HFFc6 (cell line): Measurements from ENCODE around the gene EPHA2. TPM values are rescaled to one million over a fixed set of nuclear protein-coding genes. Genes with fewer than 3 reads are reported as not detected.

Experiments used
- DNase-seq: peaks from one replicate; pipeline ENCODE4 v3.0.0-alpha.2; 2018
- H3K27ac Mint-ChIP-seq: 2 replicates; pipeline ENCODE4 v1.8.0; 2020; ENCODE audit warnings: mild to moderate bottlenecking, mixed read lengths
- H3K27me3 Mint-ChIP-seq: 2 replicates; pipeline ENCODE4 v1.8.0; 2021; ENCODE audit warnings: mild to moderate bottlenecking, moderate library complexity, mixed read lengths; ENCODE audit not compliant: insufficient read depth
- H3K36me3 Mint-ChIP-seq: 2 replicates; pipeline ENCODE4 v1.8.0; 2021; ENCODE audit warnings: low read depth, mixed read lengths
- H3K4me1 Mint-ChIP-seq: 2 replicates; pipeline ENCODE4 v1.8.0; 2020; ENCODE audit warnings: low read depth, mixed read lengths
- H3K4me3 Mint-ChIP-seq: 2 replicates; pipeline ENCODE4 v1.8.0; 2020; ENCODE audit warnings: mild to moderate bottlenecking, moderate library complexity, mixed read lengths
- H3K9me3 Mint-ChIP-seq: 2 replicates; pipeline ENCODE4 v1.8.0; 2020; ENCODE audit warnings: mild to moderate bottlenecking, mixed read lengths
- total RNA-seq, 6 experiments: library from RNA; stranded (reverse); fragmentation: NEBNext Ultra II Directional; extraction: Animal tissue kit (Norgen Biotek cat#: 25700); gene quantifications; 2 replicates in 1 of 6; 3 replicates in 5 of 6; pipeline ENCODE4 v1.2.3, GENCODE V29; 2021
- TF ChIP-seq, protein P1 (sequence below): fragments of 200-600 bp; sonication (generic); IDR thresholded peaks from 2 replicates; pipeline ENCODE4 v1.5.0; 2021; ENCODE audit warnings: antibody characterized with exemption, mild to moderate bottlenecking

The EPHA2 gene
- total RNA-seq, 6 experiments from 2014 or later = 77.3 to 106 (median 81.2) TPM

DNA sequence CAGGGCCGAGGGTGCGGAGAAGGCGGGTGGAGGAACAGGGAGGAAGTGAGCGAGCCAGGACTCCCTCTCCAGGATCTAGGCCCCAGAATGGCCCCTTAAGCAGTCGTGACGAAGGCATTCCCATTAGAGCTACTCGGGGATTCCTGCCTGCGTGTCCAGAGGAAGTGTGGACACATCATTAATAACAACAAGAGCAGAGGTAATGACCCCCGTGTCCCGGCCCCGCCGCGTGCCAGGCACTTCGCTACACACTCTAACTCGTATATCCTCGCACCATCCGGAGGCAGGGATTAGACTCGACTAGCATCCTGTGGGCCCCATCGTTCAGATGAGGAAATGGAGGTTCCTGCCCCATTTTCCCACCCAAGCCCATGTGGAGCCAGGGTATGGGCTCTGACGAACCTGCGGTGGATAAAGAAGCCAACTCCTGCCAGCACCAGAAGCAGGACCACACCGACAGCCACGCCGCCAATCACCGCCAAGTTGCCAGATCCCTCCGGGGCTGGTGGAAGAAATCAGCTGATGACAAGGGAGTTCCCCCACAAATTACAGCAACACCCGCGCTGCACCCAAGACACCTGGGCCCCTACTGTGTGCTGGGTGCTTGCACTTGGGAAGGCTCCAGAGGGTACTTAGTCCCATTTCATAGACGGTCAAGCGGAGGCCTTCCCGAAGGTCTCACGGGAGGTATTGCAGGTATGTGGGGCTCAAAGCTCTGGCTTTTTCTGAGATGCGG lies 21.6 kb downstream of the EPHA2 start:
- TF ChIP-seq, protein P1, sequence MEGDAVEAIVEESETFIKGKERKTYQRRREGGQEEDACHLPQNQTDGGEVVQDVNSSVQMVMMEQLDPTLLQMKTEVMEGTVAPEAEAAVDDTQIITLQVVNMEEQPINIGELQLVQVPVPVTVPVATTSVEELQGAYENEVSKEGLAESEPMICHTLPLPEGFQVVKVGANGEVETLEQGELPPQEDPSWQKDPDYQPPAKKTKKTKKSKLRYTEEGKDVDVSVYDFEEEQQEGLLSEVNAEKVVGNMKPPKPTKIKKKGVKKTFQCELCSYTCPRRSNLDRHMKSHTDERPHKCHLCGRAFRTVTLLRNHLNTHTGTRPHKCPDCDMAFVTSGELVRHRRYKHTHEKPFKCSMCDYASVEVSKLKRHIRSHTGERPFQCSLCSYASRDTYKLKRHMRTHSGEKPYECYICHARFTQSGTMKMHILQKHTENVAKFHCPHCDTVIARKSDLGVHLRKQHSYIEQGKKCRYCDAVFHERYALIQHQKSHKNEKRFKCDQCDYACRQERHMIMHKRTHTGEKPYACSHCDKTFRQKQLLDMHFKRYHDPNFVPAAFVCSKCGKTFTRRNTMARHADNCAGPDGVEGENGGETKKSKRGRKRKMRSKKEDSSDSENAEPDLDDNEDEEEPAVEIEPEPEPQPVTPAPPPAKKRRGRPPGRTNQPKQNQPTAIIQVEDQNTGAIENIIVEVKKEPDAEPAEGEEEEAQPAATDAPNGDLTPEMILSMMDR = no peak
- Mint-ChIP-seq H3K4me3 (no peak overlapping the region), H3K4me1 (peaks cover 11% of the 10 kb centered on the region), H3K9me3 (no peaks in the 10 kb centered on the region), H3K27ac (peak overlapping the region; percentile 42; the same call in 1 of the 2 replicates), H3K27me3 (peaks cover 6% of the 10 kb centered on the region), H3K36me3 (peaks cover 28% of the 10 kb centered on the region)
- DNase-seq = no peak

DNA sequence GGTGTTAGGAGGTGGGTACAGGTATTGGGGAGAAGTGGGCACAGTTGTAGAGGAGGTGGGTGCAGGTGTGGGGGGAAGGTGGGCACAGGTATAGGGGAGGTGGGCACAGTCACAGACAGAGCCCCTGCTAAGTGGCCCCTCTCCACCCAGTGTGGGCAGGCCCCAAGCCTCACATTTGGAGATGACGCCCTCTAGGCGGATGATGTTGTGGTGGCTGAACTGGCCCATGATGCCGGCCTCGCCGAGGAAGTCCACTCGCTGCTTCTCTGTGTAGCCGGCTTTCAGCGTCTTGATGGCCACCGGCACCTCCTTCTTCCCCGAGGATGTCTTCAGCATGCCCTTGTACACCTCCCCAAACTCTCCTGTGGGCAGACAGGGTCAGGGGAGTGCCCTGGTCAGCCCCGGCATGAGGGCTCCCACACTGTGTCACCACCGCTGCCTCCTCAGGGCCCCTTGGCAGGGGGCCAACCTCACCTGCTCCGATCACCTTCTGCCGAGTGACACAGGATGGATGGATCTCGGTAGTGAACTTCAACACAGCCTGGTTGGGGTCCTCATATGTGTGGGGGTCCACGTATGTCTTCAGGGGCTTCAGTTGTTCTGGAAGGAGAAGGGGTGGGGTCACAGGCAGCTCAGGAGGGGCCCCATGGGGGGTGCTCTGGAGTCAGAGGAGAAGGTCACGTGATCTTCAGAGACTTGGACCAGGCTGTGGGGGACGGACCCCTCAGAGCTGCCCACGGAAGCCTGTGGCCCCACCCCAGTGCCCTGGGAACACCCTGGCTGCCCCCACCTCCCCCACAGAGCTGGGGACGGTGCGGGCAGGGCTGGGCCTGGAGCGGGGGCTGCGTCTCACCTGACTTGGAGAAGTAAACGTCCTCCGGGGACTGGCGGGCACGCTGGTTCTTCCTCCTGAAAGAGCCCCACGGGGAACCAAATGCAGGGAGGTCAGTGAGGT lies 22.6 kb downstream of the EPHA2 start:
- Mint-ChIP-seq H3K27ac (no peak overlapping the region), H3K36me3 (peaks cover 30% of the 10 kb centered on the region; the same call in 1 of the 2 replicates), H3K4me1 (peaks cover 2% of the 10 kb centered on the region), H3K27me3 (peaks cover 2% of the 10 kb centered on the region; the same call in 1 of the 2 replicates), H3K9me3 (no peaks in the 10 kb centered on the region), H3K4me3 (no peak overlapping the region)
- DNase-seq = no peak
- TF ChIP-seq, protein P1 = no peak

DNA sequence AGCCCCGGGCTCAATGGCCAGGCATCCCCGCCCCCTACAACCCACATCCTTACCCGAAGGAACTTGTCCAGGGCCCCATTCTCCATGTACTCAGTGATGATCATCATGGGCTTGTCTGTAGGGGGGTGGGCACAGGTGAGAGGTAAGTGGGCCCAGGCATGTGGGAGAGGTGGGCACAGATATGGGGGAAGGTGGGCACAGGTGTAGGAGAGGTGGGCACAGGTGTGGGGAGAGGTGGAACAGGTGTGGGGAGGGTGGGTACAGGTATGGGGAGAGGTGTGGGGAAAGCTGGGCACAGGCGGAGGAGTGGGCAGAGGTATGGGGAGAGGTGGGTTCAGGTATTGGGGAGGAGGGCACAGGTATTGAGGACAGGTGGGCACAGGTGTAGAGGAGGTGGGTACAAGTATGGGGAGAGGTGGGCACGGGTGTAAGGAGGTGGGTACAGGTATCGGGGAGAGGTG lies 23.5 kb downstream of the EPHA2 start:
- H3K4me1 Mint-ChIP-seq = no peaks in the 10 kb centered on the region
- no peaks in the 10 kb centered on the region for H3K9me3 Mint-ChIP-seq
- H3K27me3 Mint-ChIP-seq = peaks cover 3% of the 10 kb centered on the region; the same call in 1 of the 2 replicates

DNA sequence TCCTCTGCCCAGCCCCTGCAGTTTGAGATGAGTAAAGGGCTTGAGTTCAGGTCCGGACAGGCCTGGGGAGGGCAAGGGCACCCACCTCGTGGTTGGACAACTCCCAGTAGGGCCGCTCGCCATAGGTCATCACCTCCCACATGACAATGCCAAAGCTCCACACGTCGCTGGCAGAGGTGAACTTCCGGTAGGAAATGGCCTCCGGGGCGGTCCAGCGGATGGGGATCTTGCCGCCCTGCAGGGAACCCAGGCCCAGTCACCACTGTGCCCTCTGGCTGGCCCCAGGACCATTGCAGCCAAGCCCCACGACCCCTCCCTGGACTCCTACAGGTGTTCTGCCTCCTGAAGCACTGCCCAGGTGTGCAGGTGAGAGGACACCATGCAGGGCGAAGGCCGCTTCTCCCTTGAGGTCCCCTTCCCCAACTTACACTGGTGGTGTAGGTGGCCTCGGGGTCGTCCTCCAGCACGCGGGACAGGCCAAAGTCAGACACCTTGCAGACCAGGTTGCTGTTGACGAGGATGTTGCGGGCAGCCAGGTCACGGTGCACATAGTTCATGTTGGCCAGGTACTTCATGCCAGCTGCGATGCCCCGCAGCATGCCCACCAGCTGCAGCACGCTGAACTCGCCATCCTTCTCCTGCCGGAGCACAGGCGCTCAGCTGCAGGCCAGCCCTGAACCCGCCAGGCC lies 24.1 kb downstream of the EPHA2 start:
- H3K36me3 Mint-ChIP-seq = peaks cover 37% of the 10 kb centered on the region; the same call in 1 of the 2 replicates
- no peaks in the 10 kb centered on the region for H3K9me3 Mint-ChIP-seq
- TF ChIP-seq, protein P1 = no peak
- no peaks in the 10 kb centered on the region for H3K4me1 Mint-ChIP-seq
- peaks cover 6% of the 10 kb centered on the region; the same call in 1 of the 2 replicates for H3K27me3 Mint-ChIP-seq
- H3K4me3 Mint-ChIP-seq = no peak overlapping the region
- no peak for DNase-seq
- H3K27ac Mint-ChIP-seq = no peak overlapping the region

More for the DNA sequence above, 23.5 kb downstream of the EPHA2 start:
- DNase-seq = no peak
- H3K36me3 Mint-ChIP-seq = peaks cover 37% of the 10 kb centered on the region; the same call in 1 of the 2 replicates
- H3K27ac Mint-ChIP-seq = no peak overlapping the region
- H3K4me3 Mint-ChIP-seq = no peak overlapping the region
- TF ChIP-seq, protein P1 = no peak

DNA sequence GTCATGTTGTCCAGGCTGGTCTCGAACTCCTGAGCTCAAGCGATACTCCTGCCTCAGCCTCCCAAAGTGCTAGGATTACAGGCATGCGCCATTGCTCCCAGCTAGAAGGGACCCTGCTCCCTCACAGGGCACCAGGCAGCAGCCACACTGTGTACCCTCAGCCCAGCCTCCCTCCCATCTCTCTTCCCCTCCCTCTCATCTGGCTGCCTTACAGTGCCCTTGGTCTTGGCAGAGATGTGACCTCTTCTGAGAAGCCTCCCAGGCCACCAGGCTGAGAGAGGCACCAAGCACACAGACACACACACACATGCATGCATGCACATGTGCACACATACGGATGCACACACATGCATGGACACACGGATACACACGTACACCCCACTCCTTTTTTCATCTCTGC lies 25.0 kb downstream of the EPHA2 start:
- H3K4me3 Mint-ChIP-seq = no peak overlapping the region
- peaks cover 42% of the 10 kb centered on the region; the same call in 1 of the 2 replicates for H3K36me3 Mint-ChIP-seq

More for the DNA sequence above, 25.0 kb downstream of the EPHA2 start:
- Mint-ChIP-seq H3K27me3 (peaks cover 4% of the 10 kb centered on the region; the same call in 1 of the 2 replicates), H3K27ac (peak overlapping the region; percentile 18; the same call in 1 of the 2 replicates), H3K9me3 (no peaks in the 10 kb centered on the region), H3K4me1 (peaks cover 2% of the 10 kb centered on the region; the same call in 1 of the 2 replicates)
- TF ChIP-seq, protein P1 = no peak
- DNase-seq = no peak
